ENCODE measurements around the gene ACSS1.

The ACSS1 gene

DNA sequence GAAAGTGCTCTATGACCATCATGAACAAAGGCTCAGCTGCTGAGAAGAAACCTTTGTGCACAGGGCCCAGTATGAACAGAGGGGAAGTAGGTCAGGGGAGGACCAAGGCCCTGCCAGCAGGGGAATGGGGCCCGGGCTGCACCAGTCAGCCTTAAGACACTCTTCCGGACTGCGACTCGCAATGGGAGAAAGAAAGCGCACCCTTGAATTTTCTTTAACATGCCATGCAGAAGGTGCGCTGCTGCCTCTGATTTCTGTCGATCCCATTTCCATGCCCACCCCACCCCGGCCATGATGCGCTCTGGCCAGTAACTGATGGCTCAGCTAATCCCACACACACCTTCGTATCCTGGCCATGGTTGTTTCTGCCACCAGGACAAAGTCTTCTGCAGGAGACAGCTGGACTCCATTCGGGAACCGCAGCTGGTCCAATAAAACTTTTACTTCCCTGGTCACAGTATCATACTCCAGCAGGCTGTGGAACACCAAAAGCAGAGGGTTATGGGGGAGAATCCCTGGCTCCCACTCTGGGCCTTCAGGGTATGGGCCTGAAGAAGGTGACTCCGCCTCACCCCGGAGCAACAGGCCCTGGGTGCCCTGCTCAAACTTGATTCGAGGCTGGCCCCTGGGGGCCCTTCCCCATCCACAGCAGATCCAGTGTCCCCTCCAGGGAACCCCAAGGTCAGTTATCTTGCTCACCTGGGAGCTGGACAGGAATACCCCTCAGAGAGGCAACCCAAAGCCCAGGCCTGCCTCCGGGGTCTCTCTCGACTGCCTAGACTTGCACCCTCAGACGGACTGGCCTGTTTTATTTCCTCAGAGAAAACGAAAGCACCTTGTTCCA lies 88.5 kb downstream of the ACSS1 start:
- TF ChIP-seq, protein P1, sequence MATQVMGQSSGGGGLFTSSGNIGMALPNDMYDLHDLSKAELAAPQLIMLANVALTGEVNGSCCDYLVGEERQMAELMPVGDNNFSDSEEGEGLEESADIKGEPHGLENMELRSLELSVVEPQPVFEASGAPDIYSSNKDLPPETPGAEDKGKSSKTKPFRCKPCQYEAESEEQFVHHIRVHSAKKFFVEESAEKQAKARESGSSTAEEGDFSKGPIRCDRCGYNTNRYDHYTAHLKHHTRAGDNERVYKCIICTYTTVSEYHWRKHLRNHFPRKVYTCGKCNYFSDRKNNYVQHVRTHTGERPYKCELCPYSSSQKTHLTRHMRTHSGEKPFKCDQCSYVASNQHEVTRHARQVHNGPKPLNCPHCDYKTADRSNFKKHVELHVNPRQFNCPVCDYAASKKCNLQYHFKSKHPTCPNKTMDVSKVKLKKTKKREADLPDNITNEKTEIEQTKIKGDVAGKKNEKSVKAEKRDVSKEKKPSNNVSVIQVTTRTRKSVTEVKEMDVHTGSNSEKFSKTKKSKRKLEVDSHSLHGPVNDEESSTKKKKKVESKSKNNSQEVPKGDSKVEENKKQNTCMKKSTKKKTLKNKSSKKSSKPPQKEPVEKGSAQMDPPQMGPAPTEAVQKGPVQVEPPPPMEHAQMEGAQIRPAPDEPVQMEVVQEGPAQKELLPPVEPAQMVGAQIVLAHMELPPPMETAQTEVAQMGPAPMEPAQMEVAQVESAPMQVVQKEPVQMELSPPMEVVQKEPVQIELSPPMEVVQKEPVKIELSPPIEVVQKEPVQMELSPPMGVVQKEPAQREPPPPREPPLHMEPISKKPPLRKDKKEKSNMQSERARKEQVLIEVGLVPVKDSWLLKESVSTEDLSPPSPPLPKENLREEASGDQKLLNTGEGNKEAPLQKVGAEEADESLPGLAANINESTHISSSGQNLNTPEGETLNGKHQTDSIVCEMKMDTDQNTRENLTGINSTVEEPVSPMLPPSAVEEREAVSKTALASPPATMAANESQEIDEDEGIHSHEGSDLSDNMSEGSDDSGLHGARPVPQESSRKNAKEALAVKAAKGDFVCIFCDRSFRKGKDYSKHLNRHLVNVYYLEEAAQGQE (IDR thresholded peaks at IDR 0.05; ENCODE audit: insufficient read depth in 1 of 2, low read depth in 2 of 2, low read length in 2 of 2) = no peak
- TF ChIP-seq POLR2AphosphoS5 (IDR thresholded peaks at IDR 0.05; ENCODE audit: low read depth, low read length) = no peak
- no peak for TF ChIP-seq SIN3A (IDR thresholded peaks at IDR 0.05; ENCODE audit: borderline replicate concordance, insufficient read depth, low read length)
- no peak for TF ChIP-seq TAF1 (IDR thresholded peaks at IDR 0.05; ENCODE audit: borderline replicate concordance, insufficient read depth, low read length)
- TF ChIP-seq FOXP2 (optimal IDR thresholded peaks at IDR 0.05; ENCODE audit: borderline replicate concordance, extremely low read depth, extremely low read length, insufficient read depth) = no peak

DNA sequence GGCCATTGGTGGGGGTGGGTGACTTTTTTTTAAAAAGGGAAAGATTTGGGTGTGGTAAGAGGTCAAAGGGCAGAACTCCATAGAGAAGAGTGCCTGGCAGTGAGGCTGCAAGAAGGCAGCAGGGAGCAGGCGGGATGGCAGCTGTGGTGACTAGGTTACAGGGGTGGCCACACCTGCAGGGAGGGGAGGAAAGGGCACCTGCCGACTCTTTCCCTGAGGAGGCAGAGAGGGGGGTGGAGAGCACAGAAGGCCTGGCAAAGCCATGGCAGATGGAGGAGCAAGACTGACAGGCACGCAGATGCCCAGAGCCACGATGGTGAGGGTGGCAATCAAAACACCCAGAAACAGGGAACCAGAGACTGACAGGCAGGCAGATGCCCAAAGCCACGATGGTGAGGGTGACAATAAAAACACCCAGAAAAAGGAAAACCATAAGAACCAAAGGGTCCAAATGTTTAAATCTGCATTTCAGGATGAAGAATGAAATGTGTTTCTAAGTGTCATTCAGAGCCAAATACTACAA lies 89.6 kb downstream of the ACSS1 start:
- TF ChIP-seq, protein P1 (IDR thresholded peaks at IDR 0.05; ENCODE audit: insufficient read depth in 1 of 2, low read depth in 2 of 2, low read length in 2 of 2) = no peak
- TF ChIP-seq FOXP2 (optimal IDR thresholded peaks at IDR 0.05; ENCODE audit: borderline replicate concordance, extremely low read depth, extremely low read length, insufficient read depth) (no peak), TAF1 (IDR thresholded peaks at IDR 0.05; ENCODE audit: borderline replicate concordance, insufficient read depth, low read length) (no peak), SIN3A (IDR thresholded peaks at IDR 0.05; ENCODE audit: borderline replicate concordance, insufficient read depth, low read length) (no peak)

DNA sequence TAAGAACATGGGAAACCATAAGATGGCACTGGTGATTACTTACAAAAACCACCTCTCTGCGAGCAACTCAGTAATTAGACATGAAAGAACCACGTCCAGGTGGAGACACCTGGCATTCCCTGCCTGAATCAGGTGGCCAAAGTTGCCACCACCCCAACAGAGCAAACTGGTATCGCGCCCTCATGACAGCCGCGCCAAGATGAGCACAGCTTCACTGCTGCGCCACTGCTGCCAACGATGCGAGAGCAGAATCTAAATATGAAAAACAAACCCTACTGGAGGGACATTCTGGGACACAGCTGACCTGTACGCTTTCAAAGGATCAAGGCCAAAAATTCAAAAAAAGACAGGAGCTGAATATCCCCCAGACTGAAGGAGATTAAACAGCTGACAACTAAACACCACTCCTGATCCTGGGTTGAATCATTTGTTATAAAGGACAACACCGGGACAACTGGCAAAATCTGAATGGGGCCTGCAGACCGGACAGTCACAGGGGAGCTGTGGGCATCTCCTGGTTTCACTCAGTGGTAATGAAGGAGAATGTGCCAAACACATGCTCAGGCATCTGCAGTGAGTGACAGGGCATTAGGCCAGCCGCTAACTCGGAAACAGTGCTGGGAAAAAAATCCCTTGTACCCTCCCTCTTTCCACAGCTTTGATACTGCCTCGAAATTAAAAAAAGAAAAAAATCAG lies 91.5 kb downstream of the ACSS1 start:
- TF ChIP-seq, protein P1 (IDR thresholded peaks at IDR 0.05; ENCODE audit: insufficient read depth in 1 of 2, low read depth in 2 of 2, low read length in 2 of 2) = no peak
- TF ChIP-seq POLR2AphosphoS5 (IDR thresholded peaks at IDR 0.05; ENCODE audit: low read depth, low read length) (no peak), FOXP2 (optimal IDR thresholded peaks at IDR 0.05; ENCODE audit: borderline replicate concordance, extremely low read depth, extremely low read length, insufficient read depth) (no peak), SIN3A (IDR thresholded peaks at IDR 0.05; ENCODE audit: borderline replicate concordance, insufficient read depth, low read length) (no peak), TAF1 (IDR thresholded peaks at IDR 0.05; ENCODE audit: borderline replicate concordance, insufficient read depth, low read length) (no peak)

DNA sequence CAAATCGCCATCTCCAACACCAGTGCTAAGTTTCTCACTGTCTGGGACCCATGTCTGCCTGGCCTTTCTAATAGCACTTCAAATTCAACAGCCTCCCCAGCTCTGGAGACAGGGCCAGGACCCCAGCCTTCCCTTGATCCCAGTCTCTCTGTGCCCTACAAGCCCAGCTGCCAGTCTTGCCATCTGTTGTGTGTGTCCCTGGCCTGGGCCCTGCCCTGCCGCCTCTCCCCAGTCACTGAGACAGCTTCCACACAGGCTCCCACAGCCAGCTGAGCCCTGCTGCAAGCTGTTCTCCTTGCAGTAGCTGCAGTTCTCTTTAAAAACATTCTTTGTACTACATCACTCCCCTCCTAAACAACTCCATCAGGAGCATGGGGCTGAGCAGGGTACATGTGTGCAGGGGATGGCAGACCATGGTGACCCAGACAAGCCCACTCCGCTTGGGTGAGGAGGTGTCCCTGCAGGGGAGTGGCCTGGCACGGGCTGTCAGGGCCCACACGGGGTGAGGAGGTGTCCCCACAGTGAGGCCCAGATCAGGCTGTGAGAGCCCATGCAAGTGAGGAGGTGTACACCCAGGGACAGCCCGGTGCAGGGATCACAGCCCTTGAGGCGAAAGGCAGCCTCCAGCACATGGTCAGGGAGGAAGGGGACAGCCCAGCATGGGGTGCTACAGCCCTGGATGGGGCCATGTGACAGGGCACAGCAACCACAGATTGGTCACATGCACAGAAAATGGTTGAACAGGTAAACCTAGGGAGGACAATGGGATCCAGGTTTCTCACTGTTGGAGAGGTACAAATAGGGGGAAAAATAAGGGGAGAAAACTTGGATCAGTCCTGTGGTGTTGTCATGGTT lies 92.6 kb downstream of the ACSS1 start:
- TF ChIP-seq SIN3A (IDR thresholded peaks at IDR 0.05; ENCODE audit: borderline replicate concordance, insufficient read depth, low read length) (no peak), FOXP2 (optimal IDR thresholded peaks at IDR 0.05; ENCODE audit: borderline replicate concordance, extremely low read depth, extremely low read length, insufficient read depth) (no peak), TAF1 (IDR thresholded peaks at IDR 0.05; ENCODE audit: borderline replicate concordance, insufficient read depth, low read length) (no peak), POLR2AphosphoS5 (IDR thresholded peaks at IDR 0.05; ENCODE audit: low read depth, low read length) (no peak)
- TF ChIP-seq, protein P1 (IDR thresholded peaks at IDR 0.05; ENCODE audit: insufficient read depth in 1 of 2, low read depth in 2 of 2, low read length in 2 of 2) = no peak

Measured in PFSK-1 (cell line).